WI38 (cell line): ENCODE results near the gene IL36B.

ENCODE experiments used
- H3K4me3 ChIP-seq: 2 replicates; pipeline ENCODE4 v1.5.1; 2011; ENCODE audit warnings: low read depth, mild to moderate bottlenecking, control low read depth, low read length
- CTCF ChIP-seq: IDR thresholded peaks from 2 replicates; pipeline ENCODE4 v1.5.1; 2012; ENCODE audit warnings: low read depth, mild to moderate bottlenecking, control low read depth, low read length

The IL36B gene

GRCh38 chr2:113091231-113091896 lies 38.7 kb upstream of the IL36B start:
- H3K4me3 ChIP-seq: no peak overlapping the region
- no peak for TF ChIP-seq CTCF

GRCh38 chr2:113089916-113090315 lies 37.2 kb upstream of the IL36B start:
- no peak for TF ChIP-seq CTCF
- no peak overlapping the region for H3K4me3 ChIP-seq

- H3K4me3 ChIP-seq: no peak overlapping the region
- no peak for TF ChIP-seq CTCF
Observed at GRCh38 chr2:113088213-113088992, 35.7 kb upstream of the IL36B start.

GRCh38 chr2:113085542-113085941 lies 32.9 kb upstream of the IL36B start:
- no peak for TF ChIP-seq CTCF
- no peak overlapping the region for H3K4me3 ChIP-seq

GRCh38 chr2:113084249-113085000 lies 31.8 kb upstream of the IL36B start:
- TF ChIP-seq CTCF: no peak
- no peak overlapping the region for H3K4me3 ChIP-seq

GRCh38 chr2:113083296-113083695 lies 30.6 kb upstream of the IL36B start:
- TF ChIP-seq CTCF: no peak
- no peak overlapping the region for H3K4me3 ChIP-seq
